22Rv1 (cell line): Measurements from ENCODE around the gene PCDH9.

Experiments
- H3K27ac ChIP-seq: fragments of 450-650 bp; 2 replicates; pipeline ENCODE4 v1.5.1; 2017
- CTCF ChIP-seq: fragments of 450-650 bp; IDR thresholded peaks from 2 replicates; pipeline ENCODE4 v1.5.1; 2017; ENCODE audit warnings: mild to moderate bottlenecking
- ZFX ChIP-seq: fragments of 450-650 bp; IDR thresholded peaks from 2 replicates; pipeline ENCODE4 v1.6.1; 2017; ENCODE audit warnings: antibody characterized with exemption, borderline replicate concordance

Gene PCDH9

GRCh38 chr13:67075239-67075638 lies 154.9 kb downstream of the PCDH9 start:
- no peak for TF ChIP-seq CTCF
- TF ChIP-seq ZFX: no peak

GRCh38 chr13:67071918-67072598 lies 158.1 kb downstream of the PCDH9 start:
- H3K27ac ChIP-seq: no peak overlapping the region
- TF ChIP-seq CTCF (no peak), ZFX (no peak)

More at GRCh38 chr13:67075239-67075638, 154.9 kb downstream of the PCDH9 start:
- H3K27ac ChIP-seq: no peak overlapping the region

GRCh38 chr13:67070306-67070705 lies 159.8 kb downstream of the PCDH9 start:
- TF ChIP-seq ZFX (no peak), CTCF (no peak)
- no peak overlapping the region for H3K27ac ChIP-seq

GRCh38 chr13:67069117-67069767 lies 160.9 kb downstream of the PCDH9 start:
- H3K27ac ChIP-seq: no peak overlapping the region
- TF ChIP-seq ZFX (no peak), CTCF (no peak)

GRCh38 chr13:67064920-67065319 lies 165.2 kb downstream of the PCDH9 start:
- no peak overlapping the region for H3K27ac ChIP-seq
- TF ChIP-seq CTCF: no peak
- TF ChIP-seq ZFX: no peak

- no peak for TF ChIP-seq CTCF
- no peak for TF ChIP-seq ZFX
- no peak overlapping the region for H3K27ac ChIP-seq
Measured at GRCh38 chr13:67063036-67063435, 167.1 kb downstream of the PCDH9 start.

- no peak overlapping the region for H3K27ac ChIP-seq
- TF ChIP-seq ZFX (no peak), CTCF (no peak)
Measured at GRCh38 chr13:67062160-67062559, 168.0 kb downstream of the PCDH9 start.
